Endothelial cell of umbilical vein (primary cell): Measurements from ENCODE around the gene CLEC4E. TPM values are rescaled to one million over a fixed set of nuclear protein-coding genes. Genes with fewer than 3 reads are reported as not detected.
A peak's percentile ranks its signal among the peaks of the same experiment; 100 is the strongest.
"Not testable (repeated sequence)": the region's sequence is repeated elsewhere in the genome, so short reads cannot be mapped to it uniquely, and the experiment has no call there.

Source experiments
- Bru-seq: library from RNA; stranded (reverse); fragments of 400-500 nt; gene quantifications from one replicate; lab custom pipeline; 2021; lab: Mats Ljungman, UMichigan
- BruChase-seq, 2 experiments: library from RNA; stranded (reverse); fragments of 400-500 nt; gene quantifications; one replicate each; lab custom pipeline; 2021; lab: Mats Ljungman, UMichigan
- BruUV-seq: library from RNA; stranded (reverse); fragments of 400-500 nt; replicated peaks from 2 replicates; lab custom pipeline; 2021; lab: Mats Ljungman, UMichigan
- CTCF ChIA-PET: fragments of 300-600, 350-600 bp; sonication (Branson Sonifier 250); formaldehyde crosslinking; loops from one replicate; lab custom pipeline; 2021; ENCODE audit warnings: antibody characterized with exemption, inconsistent platforms; lab: Charles Lee
- POLR2A ChIA-PET: fragments of 300-600, 350-600 bp; sonication (Branson Sonifier 250); formaldehyde crosslinking; loops from one replicate; lab custom pipeline; 2021; ENCODE audit warnings: antibody characterized with exemption, inconsistent platforms; lab: Charles Lee
- DNase-seq: peaks from one replicate; pipeline ENCODE4 v3.0.0-alpha.2; 2011; ENCODE audit warnings: low read depth, low spot score
- FAIRE-seq: peaks from 2 replicates; lab custom pipeline; 2011; peaks lifted over from hg19 to GRCh38; lab: Jason Lieb, UNC
- H2AFZ ChIP-seq: 2 replicates; pipeline ENCODE4 v1.6.0; 2012; ENCODE audit warnings: low read depth, low read length, control low read depth, inconsistent platforms
- H3K27ac ChIP-seq: 2 replicates; pipeline ENCODE4 v1.5.1; 2011; ENCODE audit warnings: low read depth, mild to moderate bottlenecking, control low read depth, low read length, moderate library complexity; ENCODE audit not compliant: insufficient read depth
- H3K27me3 ChIP-seq, 2 experiments: 2 replicates each; pipeline versions ENCODE4 v1.6.0 to v1.6.1; 2011; ENCODE audit warnings: low read length in 2 of 2, mixed read lengths in 1 of 2; ENCODE audit not compliant: control insufficient read depth in 2 of 2, insufficient read depth in 2 of 2
- H3K36me3 ChIP-seq, 2 experiments: 2 replicates in 1 of 2; 3 replicates in 1 of 2; pipeline ENCODE4 v1.5.1; 2011; ENCODE audit warnings: low read length in 2 of 2, mild to moderate bottlenecking in 1 of 2, moderate library complexity in 1 of 2; ENCODE audit not compliant: control insufficient read depth in 2 of 2, insufficient read depth in 2 of 2; ENCODE audit errors: extremely low read depth in 1 of 2
- H3K4me1 ChIP-seq: 3 replicates; pipeline ENCODE4 v1.5.1; 2011; ENCODE audit warnings: mild to moderate bottlenecking, low read length; ENCODE audit not compliant: control insufficient read depth, insufficient read depth; ENCODE audit errors: extremely low read depth
- H3K4me2 ChIP-seq: 2 replicates; pipeline ENCODE4 v1.6.1; 2011; ENCODE audit warnings: low read length, control low read depth, mixed read lengths; ENCODE audit not compliant: insufficient read depth
- H3K4me3 ChIP-seq, 3 experiments: fragments of 200-600 bp in 1 of 3; sonication (generic), shearing (Covaris generic) in 1 of 3; replicated peaks in 1 of 3; 2 replicates each; pipeline ENCODE4 v1.5.1; 2011 to 2016; ENCODE audit warnings: control low read depth in 3 of 3, low read length in 3 of 3, mild to moderate bottlenecking in 2 of 3, inconsistent platforms in 1 of 3, low read depth in 1 of 3, moderate library complexity in 1 of 3; ENCODE audit not compliant: insufficient read depth in 1 of 3
- H3K79me2 ChIP-seq: 2 replicates; pipeline ENCODE4 v1.6.0; 2012; ENCODE audit warnings: low read length, inconsistent platforms; ENCODE audit not compliant: control insufficient read depth, insufficient read depth
- H3K9ac ChIP-seq: replicated peaks from 2 replicates; pipeline ENCODE3; 2011; ENCODE audit warnings: low read length, control low read depth; ENCODE audit not compliant: insufficient read depth; ENCODE audit errors: extremely low read depth
- H3K9me1 ChIP-seq: replicated peaks from 3 replicates; pipeline ENCODE4 v1.6.0; 2011; ENCODE audit warnings: mild to moderate bottlenecking, low read length; ENCODE audit not compliant: control insufficient read depth, insufficient read depth; ENCODE audit errors: extremely low read depth
- H3K9me3 ChIP-seq: replicated peaks from 2 replicates; pipeline ENCODE4 v1.5.1; 2012; ENCODE audit warnings: low read length, inconsistent platforms; ENCODE audit not compliant: control insufficient read depth, insufficient read depth
- H4K20me1 ChIP-seq: replicated peaks from 2 replicates; pipeline ENCODE3; 2011; ENCODE audit warnings: mild to moderate bottlenecking, low read length; ENCODE audit not compliant: control insufficient read depth, insufficient read depth; ENCODE audit errors: extremely low read depth
- EZH2 ChIP-seq: IDR thresholded peaks from 2 replicates; pipeline ENCODE4 v1.6.1; 2012; ENCODE audit warnings: borderline replicate concordance, low read depth, mild to moderate bottlenecking, moderate library complexity, low read length, inconsistent platforms; ENCODE audit not compliant: severe bottlenecking
- GATA2 ChIP-seq: IDR thresholded peaks from 2 replicates; pipeline ENCODE4 v1.7.0; 2011; ENCODE audit warnings: low read depth, mild to moderate bottlenecking, moderate library complexity, mixed read lengths, low read length; ENCODE audit not compliant: insufficient read length, insufficient read depth
- POLR2A ChIP-seq: IDR thresholded peaks from 2 replicates; pipeline ENCODE4 v1.6.1; 2012; ENCODE audit warnings: low read depth, mild to moderate bottlenecking, control low read depth, low read length
- dilution Hi-C: fragments of 300-500 bp; cut with MboI; formaldehyde crosslinking; loops from one replicate; pipeline ENCODE4 v1.15.0; 2019; ENCODE audit warnings: low sequenced_read_pairs; ENCODE audit not compliant: extremely low pct_ligation_motif_present
- intact Hi-C: fragments of 100-400 bp; cut with micrococcal nuclease; formaldehyde crosslinking; loops from one replicate; pipeline ENCODE4 v1.10.0; 2022
- long read RNA-seq: library from polyadenylated mRNA; stranded (forward); transcript quantifications from one replicate; pipeline ENCODE4 v2.0.0, GENCODE V29; 2021
- polyA minus RNA-seq, 3 experiments: library from RNA; depleted of rRNA, polyadenylated mRNA; stranded (reverse); fragments of >200 nt; gene quantifications; 1 replicate in 1 of 3; 2 replicates in 2 of 3; pipeline ENCODE4 v1.2.3, GENCODE V29; 2011
- polyA plus RNA-seq, 4 experiments: library from polyadenylated mRNA; depleted of rRNA in 3 of 4; stranded (reverse) in 3 of 4; unstranded in 1 of 4; fragments of >200 nt; gene quantifications; 2 replicates each; pipeline versions ENCODE4 v1.2.1 to v1.2.3, GENCODE V29; 2011 to 2012; ENCODE audit warnings: missing spikeins in 1 of 4
- total RNA-seq: library from RNA; stranded (reverse); gene quantifications from 2 replicates; pipeline ENCODE4 v1.2.3, GENCODE V29; 2021

Gene CLEC4E, protein sequence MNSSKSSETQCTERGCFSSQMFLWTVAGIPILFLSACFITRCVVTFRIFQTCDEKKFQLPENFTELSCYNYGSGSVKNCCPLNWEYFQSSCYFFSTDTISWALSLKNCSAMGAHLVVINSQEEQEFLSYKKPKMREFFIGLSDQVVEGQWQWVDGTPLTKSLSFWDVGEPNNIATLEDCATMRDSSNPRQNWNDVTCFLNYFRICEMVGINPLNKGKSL
- total RNA-seq (not detected in 2 replicates), polyA plus RNA-seq (not detected in 2 replicates), polyA minus RNA-seq (not detected in 2 replicates), Bru-seq, nascent RNA (not detected), BruChase-seq, experiment 1, labeled RNA remaining after a 6-hour chase (not detected), BruChase-seq, experiment 2, labeled RNA remaining after a 2-hour chase (not detected)
- polyA plus RNA-seq (2011; cell fraction: cytosol; rRNA removed), result not detected in 2 replicates
- polyA plus RNA-seq (2011; cell fraction: nucleus; rRNA removed), result not detected in 2 replicates
- polyA plus RNA-seq (2012), result not detected in 2 replicates
- not detected for polyA minus RNA-seq (2011; cell fraction: cytosol; rRNA and poly(A)+ RNA removed)
- not detected in 2 replicates for polyA minus RNA-seq (2011; cell fraction: nucleus; rRNA and poly(A)+ RNA removed)
- long read RNA-seq, result 0 reads

DNA sequence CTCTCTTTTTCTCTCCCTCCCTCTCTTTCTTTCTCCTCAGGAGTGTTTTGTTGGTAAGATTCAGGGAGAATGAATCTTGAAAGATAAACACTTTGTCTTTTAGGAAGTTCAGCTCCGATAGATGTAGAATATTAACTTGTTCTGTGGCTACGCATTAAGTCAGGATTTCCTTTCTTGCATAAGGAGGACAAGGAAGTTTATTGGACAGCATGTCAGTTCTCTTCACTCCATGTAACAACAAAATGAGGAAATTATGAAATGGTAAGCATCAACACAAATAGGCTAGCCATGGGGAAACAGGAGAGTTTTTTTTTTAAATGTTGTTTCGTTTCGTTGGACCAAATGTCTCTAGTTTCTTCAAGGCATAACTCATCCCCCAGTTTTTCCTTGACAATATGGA lies at the start of gene CLEC4E:
Gene CLEC4E, minus strand, starts transcription at position 75 of the 400 bp plus-strand sequence. CDS start 108 bp downstream, outside the sequence.
- H2AFZ ChIP-seq, H3K79me2 ChIP-seq, H3K36me3 ChIP-seq, H3K9ac ChIP-seq, DNase-seq, intact Hi-C loops, BruUV-seq, H3K4me3 ChIP-seq, dilution Hi-C loops, H4K20me1 ChIP-seq, H3K9me1 ChIP-seq, POLR2A ChIA-PET, H3K9me3 ChIP-seq, H3K4me2 ChIP-seq, H3K4me1 ChIP-seq, H3K27ac ChIP-seq: not testable (repeated sequence)
- CTCF ChIA-PET, result interaction anchor here (5.7 to 7.2 kb wide), 2 partner anchors 70 to 509 kb away, joined by 155 to 256 read pairs; partner anchors contain the start of gene AICDA
- peak; percentile 74 for FAIRE-seq
- peaks cover 10 to 17% of the 10 kb centered on the region in 2 experiments for H3K27me3 ChIP-seq

DNA sequence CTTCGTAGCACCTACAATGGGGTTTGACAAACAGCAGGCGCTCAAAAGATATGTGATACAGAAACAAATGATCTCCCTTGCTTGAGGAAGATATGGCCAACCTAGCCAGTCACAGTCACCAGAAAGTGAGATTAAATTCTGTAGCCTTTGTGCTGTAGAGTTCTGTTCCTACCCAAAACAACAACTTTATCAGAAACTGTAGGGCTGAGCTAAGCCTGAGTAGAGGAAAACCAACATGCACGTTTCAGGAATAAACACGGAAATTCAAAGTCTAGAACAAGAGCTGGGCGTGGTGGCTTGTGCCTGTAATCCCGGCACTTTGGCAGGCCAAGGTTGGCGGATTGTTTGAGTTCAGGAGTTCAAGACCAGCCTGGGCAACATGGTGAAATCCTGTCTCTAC lies 49.0 kb upstream of the CLEC4E start:
- dilution Hi-C loops, result no loop called here
- no peaks in the 10 kb centered on the region for H3K79me2 ChIP-seq
- no TSS peak for BruUV-seq
- no peak for TF ChIP-seq EZH2
- no peak for TF ChIP-seq POLR2A
- no peak for TF ChIP-seq GATA2
- CTCF ChIA-PET, result interaction anchor here (0.9 to 2.3 kb wide), 4 partner anchors 12 to 46 kb away, joined by 3 to 6 read pairs (median 6); no protein-coding TSS in a partner anchor
- intact Hi-C loops, result no loop called here
- no peak for FAIRE-seq
- H3K4me3 ChIP-seq, result no peak overlapping the region
- POLR2A ChIA-PET, result no interaction called here
- no peaks in the 10 kb centered on the region for H4K20me1 ChIP-seq
- DNase-seq, result no peak
- H3K4me1 ChIP-seq, result no peaks in the 10 kb centered on the region
- no peaks in the 10 kb centered on the region for H3K9me3 ChIP-seq
- no peak overlapping the region for H3K4me2 ChIP-seq
- H2AFZ ChIP-seq, result no peak overlapping the region
- H3K27me3 ChIP-seq, result peaks cover 4 to 5% of the 10 kb centered on the region in 2 experiments
- H3K27ac ChIP-seq, result no peak overlapping the region
- no peaks in the 10 kb centered on the region for H3K9me1 ChIP-seq
- H3K9ac ChIP-seq, result no peak overlapping the region
- H3K36me3 ChIP-seq, result no peaks in the 10 kb centered on the region

DNA sequence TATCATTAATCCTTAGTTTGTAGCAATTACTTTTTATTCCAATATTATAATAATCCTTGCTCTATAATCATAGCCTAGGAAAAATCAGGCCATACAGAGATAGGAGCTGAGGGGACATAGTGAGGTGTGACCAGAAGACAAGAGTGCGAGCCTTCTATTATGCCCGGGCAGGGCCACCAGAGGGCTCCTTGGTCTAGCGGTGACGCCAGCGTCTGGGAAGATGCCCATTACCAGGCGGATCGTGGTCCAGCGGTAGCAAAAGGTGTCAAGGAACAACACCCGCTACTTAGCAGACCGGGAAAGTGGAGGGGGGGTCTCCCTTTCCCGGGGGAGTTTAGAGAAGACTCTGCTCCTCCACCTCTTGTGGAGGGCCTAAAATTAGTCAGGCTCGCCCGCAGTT lies 43.8 kb upstream of the CLEC4E start:
- DNase-seq, BruUV-seq, H3K27ac ChIP-seq, intact Hi-C loops, CTCF ChIA-PET, FAIRE-seq, H3K4me1 ChIP-seq, H3K36me3 ChIP-seq, POLR2A ChIA-PET, H3K4me3 ChIP-seq, H4K20me1 ChIP-seq, H3K9me3 ChIP-seq, H3K4me2 ChIP-seq, H3K27me3 ChIP-seq, H3K9me1 ChIP-seq, H2AFZ ChIP-seq, H3K9ac ChIP-seq, H3K79me2 ChIP-seq, dilution Hi-C loops: not testable (repeated sequence)
